ENCODE measurements around the gene TELO2. TPM values are rescaled to one million over a fixed set of nuclear protein-coding genes. Genes with fewer than 3 reads are reported as not detected.
A peak's percentile ranks its signal among the peaks of the same experiment; 100 is the strongest.

TELO2 gene
- total RNA-seq, 1 experiment from 2014 or later = 65.4 TPM

DNA sequence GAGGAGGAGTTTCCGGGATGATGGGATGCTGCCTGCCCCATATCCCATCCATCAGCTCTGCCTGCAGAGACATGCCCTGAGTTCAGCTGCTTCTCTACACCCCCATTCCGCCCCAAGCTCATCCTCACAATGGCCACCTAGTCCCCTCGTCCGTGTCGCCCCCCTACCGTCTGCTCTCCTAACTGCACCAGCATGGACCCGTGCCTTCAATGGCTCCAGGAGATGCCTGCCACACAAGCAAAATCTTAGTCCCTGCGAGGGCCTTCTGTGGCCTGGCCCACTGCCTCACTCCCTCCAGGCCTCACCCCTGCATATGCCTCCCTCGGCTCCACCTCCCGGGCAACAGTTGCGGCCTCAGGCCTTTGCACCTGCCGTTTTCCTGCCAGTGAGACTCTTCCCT is 1.8 kb upstream of the TELO2 start:
- no peaks in the 10 kb centered on the region for H3K27me3 ChIP-seq (ENCODE audit: control insufficient read depth, insufficient read depth, low read length)
- CTCF ChIA-PET = no interaction called here
- no peak for TF ChIP-seq SIN3A (IDR thresholded peaks at IDR 0.05; ENCODE audit: borderline replicate concordance, insufficient read depth, low read depth, low read length)
- TF ChIP-seq, protein P1, sequence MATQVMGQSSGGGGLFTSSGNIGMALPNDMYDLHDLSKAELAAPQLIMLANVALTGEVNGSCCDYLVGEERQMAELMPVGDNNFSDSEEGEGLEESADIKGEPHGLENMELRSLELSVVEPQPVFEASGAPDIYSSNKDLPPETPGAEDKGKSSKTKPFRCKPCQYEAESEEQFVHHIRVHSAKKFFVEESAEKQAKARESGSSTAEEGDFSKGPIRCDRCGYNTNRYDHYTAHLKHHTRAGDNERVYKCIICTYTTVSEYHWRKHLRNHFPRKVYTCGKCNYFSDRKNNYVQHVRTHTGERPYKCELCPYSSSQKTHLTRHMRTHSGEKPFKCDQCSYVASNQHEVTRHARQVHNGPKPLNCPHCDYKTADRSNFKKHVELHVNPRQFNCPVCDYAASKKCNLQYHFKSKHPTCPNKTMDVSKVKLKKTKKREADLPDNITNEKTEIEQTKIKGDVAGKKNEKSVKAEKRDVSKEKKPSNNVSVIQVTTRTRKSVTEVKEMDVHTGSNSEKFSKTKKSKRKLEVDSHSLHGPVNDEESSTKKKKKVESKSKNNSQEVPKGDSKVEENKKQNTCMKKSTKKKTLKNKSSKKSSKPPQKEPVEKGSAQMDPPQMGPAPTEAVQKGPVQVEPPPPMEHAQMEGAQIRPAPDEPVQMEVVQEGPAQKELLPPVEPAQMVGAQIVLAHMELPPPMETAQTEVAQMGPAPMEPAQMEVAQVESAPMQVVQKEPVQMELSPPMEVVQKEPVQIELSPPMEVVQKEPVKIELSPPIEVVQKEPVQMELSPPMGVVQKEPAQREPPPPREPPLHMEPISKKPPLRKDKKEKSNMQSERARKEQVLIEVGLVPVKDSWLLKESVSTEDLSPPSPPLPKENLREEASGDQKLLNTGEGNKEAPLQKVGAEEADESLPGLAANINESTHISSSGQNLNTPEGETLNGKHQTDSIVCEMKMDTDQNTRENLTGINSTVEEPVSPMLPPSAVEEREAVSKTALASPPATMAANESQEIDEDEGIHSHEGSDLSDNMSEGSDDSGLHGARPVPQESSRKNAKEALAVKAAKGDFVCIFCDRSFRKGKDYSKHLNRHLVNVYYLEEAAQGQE (IDR thresholded peaks at IDR 0.05; ENCODE audit: insufficient read depth in 1 of 2, low read depth in 2 of 2, low read length in 1 of 2) = no peak
- TF ChIP-seq, protein P2, sequence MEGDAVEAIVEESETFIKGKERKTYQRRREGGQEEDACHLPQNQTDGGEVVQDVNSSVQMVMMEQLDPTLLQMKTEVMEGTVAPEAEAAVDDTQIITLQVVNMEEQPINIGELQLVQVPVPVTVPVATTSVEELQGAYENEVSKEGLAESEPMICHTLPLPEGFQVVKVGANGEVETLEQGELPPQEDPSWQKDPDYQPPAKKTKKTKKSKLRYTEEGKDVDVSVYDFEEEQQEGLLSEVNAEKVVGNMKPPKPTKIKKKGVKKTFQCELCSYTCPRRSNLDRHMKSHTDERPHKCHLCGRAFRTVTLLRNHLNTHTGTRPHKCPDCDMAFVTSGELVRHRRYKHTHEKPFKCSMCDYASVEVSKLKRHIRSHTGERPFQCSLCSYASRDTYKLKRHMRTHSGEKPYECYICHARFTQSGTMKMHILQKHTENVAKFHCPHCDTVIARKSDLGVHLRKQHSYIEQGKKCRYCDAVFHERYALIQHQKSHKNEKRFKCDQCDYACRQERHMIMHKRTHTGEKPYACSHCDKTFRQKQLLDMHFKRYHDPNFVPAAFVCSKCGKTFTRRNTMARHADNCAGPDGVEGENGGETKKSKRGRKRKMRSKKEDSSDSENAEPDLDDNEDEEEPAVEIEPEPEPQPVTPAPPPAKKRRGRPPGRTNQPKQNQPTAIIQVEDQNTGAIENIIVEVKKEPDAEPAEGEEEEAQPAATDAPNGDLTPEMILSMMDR (IDR thresholded peaks at IDR 0.05) = no peak
- TF ChIP-seq POLR2AphosphoS5 (IDR thresholded peaks at IDR 0.05; ENCODE audit: low read depth, low read length) = no peak
- no peak overlapping the region for H3K27ac ChIP-seq (ENCODE audit: low read length)
- DNase-seq (ENCODE audit: low read depth, low spot score) = no peak
- in situ Hi-C loops (cut with HindIII; ENCODE audit: low pct_unique_long_range_greater_than_20kb, low sequenced_read_pairs) (no loop called here), intact Hi-C loops (cut with micrococcal nuclease; ENCODE audit: unreplicated experiment) (no loop called here)
- no peak overlapping the region for H3K4me3 ChIP-seq (ENCODE audit: low read depth in 2 of 2, low read length in 2 of 2)
- BruUV-seq (replicated peaks) = no TSS peak
- H3K9me3 ChIP-seq (ENCODE audit: control insufficient read depth, insufficient read depth, low read depth, low read length) = no peaks in the 10 kb centered on the region
- no peak for ATAC-seq
- peaks cover 2% of the 10 kb centered on the region; the same call in 1 of the 2 replicates for H3K36me3 ChIP-seq (ENCODE audit: control insufficient read depth, insufficient read depth, low read length)
- POLR2A ChIA-PET = no interaction called here
- peaks cover 12% of the 10 kb centered on the region for H3K4me1 ChIP-seq (ENCODE audit: control insufficient read depth, insufficient read depth, low read length)

GRCh38 chr16:1492082-1492922 is 858 bp upstream of the TELO2 start:
- Histone ChIP-seq H3K36me3 (ENCODE audit: control insufficient read depth, insufficient read depth, low read length) (peaks cover 2% of the 10 kb centered on the region; the same call in 1 of the 2 replicates), H3K27me3 (ENCODE audit: control insufficient read depth, insufficient read depth, low read length) (no peaks in the 10 kb centered on the region), H3K9me3 (ENCODE audit: control insufficient read depth, insufficient read depth, low read depth, low read length) (no peaks in the 10 kb centered on the region), H3K4me1 (ENCODE audit: control insufficient read depth, insufficient read depth, low read length) (peaks cover 12% of the 10 kb centered on the region), H3K27ac (ENCODE audit: low read length) (peak overlapping the region; percentile 98), H3K4me3 (ENCODE audit: low read depth in 2 of 2, low read length in 2 of 2) (peak overlapping the region; percentile 78 to 86)
- ChIA-PET POLR2A (interaction anchor here (0.5 kb wide), 1 partner anchor 69 kb away, joined by 3 read pairs; no protein-coding TSS in a partner anchor), CTCF (interaction anchor here (0.6 to 0.7 kb wide), 2 partner anchors 25 to 62 kb away, joined by 5 to 11 read pairs; no protein-coding TSS in a partner anchor)
- BruUV-seq (replicated peaks) = TSS peak; percentile 81
- TF ChIP-seq POLR2AphosphoS5 (IDR thresholded peaks at IDR 0.05; ENCODE audit: low read depth, low read length) (no peak), TCF7L2 (IDR thresholded peaks at IDR 0.05; ENCODE audit: low read depth, low read length) (no peak), SIN3A (IDR thresholded peaks at IDR 0.05; ENCODE audit: borderline replicate concordance, insufficient read depth, low read depth, low read length) (no peak)
- TF ChIP-seq, protein P1 (IDR thresholded peaks at IDR 0.05; ENCODE audit: insufficient read depth in 1 of 2, low read depth in 2 of 2, low read length in 1 of 2) = no peak
- TF ChIP-seq, protein P2 (IDR thresholded peaks at IDR 0.05) = no peak
- intact Hi-C loops (cut with micrococcal nuclease; ENCODE audit: unreplicated experiment) = no loop called here
- DNase-seq (ENCODE audit: low read depth, low spot score) (no peak), ATAC-seq (no peak)
- in situ Hi-C loops (cut with HindIII; ENCODE audit: low pct_unique_long_range_greater_than_20kb, low sequenced_read_pairs) = no loop called here
